HepG2 (cell line): ENCODE data around the gene HS3ST5. TPM values are rescaled to one million over a fixed set of nuclear protein-coding genes. Genes with fewer than 3 reads are reported as not detected.
A peak's percentile ranks its signal among the peaks of the same experiment; 100 is the strongest.

ENCODE experiments used
- ARNT2 ChIP-seq: sonication (generic); formaldehyde crosslinking; IDR thresholded peaks from 2 replicates; pipeline ENCODE4 v1.8.0; 2022; ENCODE audit warnings: mild to moderate bottlenecking, low read depth, missing genetic modification reagents, moderate library complexity
- HNRNPL ChIP-seq: fragments of 200-400 bp; formaldehyde crosslinking; IDR thresholded peaks from 2 replicates; pipeline ENCODE4 v1.6.1; 2017; ENCODE audit warnings: mild to moderate bottlenecking, low read depth, low read length
- MIXL1 ChIP-seq: IDR thresholded peaks from 2 replicates; pipeline ENCODE4 v1.6.1; 2016
- SMAD1 ChIP-seq: sonication (generic); formaldehyde crosslinking; IDR thresholded peaks from 2 replicates; pipeline ENCODE4 v1.4.0; 2020; ENCODE audit warnings: missing genetic modification reagents, low read depth, mild to moderate bottlenecking, borderline replicate concordance
- ZNF296 ChIP-seq: sonication (generic); formaldehyde crosslinking; conservative IDR thresholded peaks from 2 replicates; pipeline ENCODE4 v1.5.0; 2020; ENCODE audit warnings: mild to moderate bottlenecking, missing genetic modification reagents
- ZSCAN31 ChIP-seq: sonication (generic); formaldehyde crosslinking; IDR thresholded peaks from 2 replicates; pipeline ENCODE4 v1.5.0; 2020; ENCODE audit warnings: low read depth, mild to moderate bottlenecking, missing genetic modification reagents
- polyA plus RNA-seq, 8 experiments: library from polyadenylated mRNA; depleted of rRNA in 3 of 8; stranded (reverse) in 7 of 8; unstranded in 1 of 8; fragments of >200 nt; fragmentation: Illumina TruSeq in 4 of 8; extraction: Trizol in 4 of 8; gene quantifications; 2 replicates each; pipeline versions ENCODE4 v1.2.1 to v1.2.3, GENCODE V29; 2011 to 2016; ENCODE audit warnings: low read depth in 4 of 8, missing spikeins in 1 of 8, mixed read lengths in 1 of 8; ENCODE audit not compliant: insufficient read depth in 1 of 8
- total RNA-seq, 5 experiments: library from RNA; depleted of rRNA; stranded (reverse); fragments of >200 nt; fragmentation: Illumina TruSeq; extraction: Trizol; gene quantifications; 2 replicates each; pipeline ENCODE4 v1.2.3, GENCODE V29; 2016; ENCODE audit warnings: low read depth in 1 of 5
- TF ChIP-seq, protein P1 (sequence below): sonication (generic); formaldehyde crosslinking; IDR thresholded peaks from 2 replicates; pipeline ENCODE4 v1.9.0; 2022; ENCODE audit warnings: missing genetic modification reagents, mild to moderate bottlenecking, borderline replicate concordance
- TF ChIP-seq, protein P2 (sequence below): sonication (generic); formaldehyde crosslinking; IDR thresholded peaks from 2 replicates; pipeline ENCODE4 v1.5.0; 2020; ENCODE audit warnings: mild to moderate bottlenecking, missing genetic modification reagents, borderline replicate concordance
- TF ChIP-seq, protein P3 (sequence below): sonication (generic); formaldehyde crosslinking; IDR thresholded peaks from 2 replicates; pipeline ENCODE4 v1.8.0; 2022; ENCODE audit warnings: mild to moderate bottlenecking, missing genetic modification reagents; ENCODE audit not compliant: insufficient replicate concordance
- TF ChIP-seq, protein P4 (sequence below): sonication (generic); formaldehyde crosslinking; IDR thresholded peaks from 2 replicates; pipeline ENCODE4 v1.4.0; 2020; ENCODE audit warnings: missing genetic modification reagents, borderline replicate concordance

The HS3ST5 gene
- total and polyA plus RNA-seq, 2 of the 13 experiments (the other 11 are each of a cell fraction or from before 2014, with no cell fraction given), result 1.1 to 1.6 TPM

DNA sequence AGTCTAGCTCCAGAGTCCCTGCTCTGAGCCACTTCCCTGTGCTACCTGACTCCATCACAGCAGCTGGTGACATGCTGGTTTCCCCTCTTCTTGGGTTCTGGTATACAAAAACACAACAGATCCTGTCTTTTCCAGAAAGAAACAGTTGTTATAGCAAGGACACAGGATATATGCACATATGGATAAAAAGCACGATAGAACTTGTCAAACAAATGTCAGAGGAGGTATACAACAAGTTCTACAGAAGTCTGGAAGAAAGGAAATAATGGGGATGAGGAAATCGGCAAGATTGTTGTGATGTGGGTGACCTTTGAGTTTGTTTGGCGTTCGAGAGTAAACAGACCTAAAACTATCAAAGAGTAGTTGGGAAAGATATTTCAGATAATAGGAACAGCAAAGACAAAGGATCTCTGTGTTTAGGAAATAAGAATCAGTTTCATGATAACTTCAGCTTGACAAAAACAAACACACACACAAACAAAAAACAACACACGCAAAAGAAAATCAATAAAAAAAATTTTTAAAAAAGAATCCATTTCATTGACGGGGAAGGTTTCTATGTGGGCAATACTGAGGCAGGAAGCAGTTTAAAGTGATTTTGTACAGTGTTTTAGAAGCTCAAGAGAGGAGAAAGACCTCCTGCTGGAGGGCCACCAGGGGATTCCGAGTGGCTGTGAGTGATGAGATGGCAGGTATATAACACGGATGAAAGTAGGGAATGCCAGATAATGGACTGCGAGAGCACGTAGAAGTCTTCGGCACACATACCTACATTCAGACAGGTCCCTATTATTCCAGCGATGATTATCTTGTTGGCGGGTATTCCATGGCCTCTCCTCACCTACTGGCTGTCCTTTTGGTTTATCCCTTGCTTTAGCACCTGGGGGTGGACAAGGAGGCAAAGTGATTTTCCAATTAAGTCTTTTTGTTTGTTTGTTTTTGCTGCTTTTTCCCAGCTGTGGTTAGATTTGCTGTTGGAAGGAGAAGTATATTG is 174.9 kb downstream of the HS3ST5 start (continued):
- TF ChIP-seq, protein P1, sequence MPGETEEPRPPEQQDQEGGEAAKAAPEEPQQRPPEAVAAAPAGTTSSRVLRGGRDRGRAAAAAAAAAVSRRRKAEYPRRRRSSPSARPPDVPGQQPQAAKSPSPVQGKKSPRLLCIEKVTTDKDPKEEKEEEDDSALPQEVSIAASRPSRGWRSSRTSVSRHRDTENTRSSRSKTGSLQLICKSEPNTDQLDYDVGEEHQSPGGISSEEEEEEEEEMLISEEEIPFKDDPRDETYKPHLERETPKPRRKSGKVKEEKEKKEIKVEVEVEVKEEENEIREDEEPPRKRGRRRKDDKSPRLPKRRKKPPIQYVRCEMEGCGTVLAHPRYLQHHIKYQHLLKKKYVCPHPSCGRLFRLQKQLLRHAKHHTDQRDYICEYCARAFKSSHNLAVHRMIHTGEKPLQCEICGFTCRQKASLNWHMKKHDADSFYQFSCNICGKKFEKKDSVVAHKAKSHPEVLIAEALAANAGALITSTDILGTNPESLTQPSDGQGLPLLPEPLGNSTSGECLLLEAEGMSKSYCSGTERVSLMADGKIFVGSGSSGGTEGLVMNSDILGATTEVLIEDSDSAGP, result no peak
- TF ChIP-seq SMAD1 (CRISPR knock-in tag) (no peak), MIXL1 (CRISPR knock-in tag) (peak; percentile 91; the same call in 1 of the 2 replicates), HNRNPL (no peak), ZNF296 (no peak), ZSCAN31 (CRISPR knock-in tag) (no peak), ARNT2 (CRISPR knock-in tag) (peak; percentile 19; the same call in 1 of the 2 replicates)
- TF ChIP-seq, protein P2, sequence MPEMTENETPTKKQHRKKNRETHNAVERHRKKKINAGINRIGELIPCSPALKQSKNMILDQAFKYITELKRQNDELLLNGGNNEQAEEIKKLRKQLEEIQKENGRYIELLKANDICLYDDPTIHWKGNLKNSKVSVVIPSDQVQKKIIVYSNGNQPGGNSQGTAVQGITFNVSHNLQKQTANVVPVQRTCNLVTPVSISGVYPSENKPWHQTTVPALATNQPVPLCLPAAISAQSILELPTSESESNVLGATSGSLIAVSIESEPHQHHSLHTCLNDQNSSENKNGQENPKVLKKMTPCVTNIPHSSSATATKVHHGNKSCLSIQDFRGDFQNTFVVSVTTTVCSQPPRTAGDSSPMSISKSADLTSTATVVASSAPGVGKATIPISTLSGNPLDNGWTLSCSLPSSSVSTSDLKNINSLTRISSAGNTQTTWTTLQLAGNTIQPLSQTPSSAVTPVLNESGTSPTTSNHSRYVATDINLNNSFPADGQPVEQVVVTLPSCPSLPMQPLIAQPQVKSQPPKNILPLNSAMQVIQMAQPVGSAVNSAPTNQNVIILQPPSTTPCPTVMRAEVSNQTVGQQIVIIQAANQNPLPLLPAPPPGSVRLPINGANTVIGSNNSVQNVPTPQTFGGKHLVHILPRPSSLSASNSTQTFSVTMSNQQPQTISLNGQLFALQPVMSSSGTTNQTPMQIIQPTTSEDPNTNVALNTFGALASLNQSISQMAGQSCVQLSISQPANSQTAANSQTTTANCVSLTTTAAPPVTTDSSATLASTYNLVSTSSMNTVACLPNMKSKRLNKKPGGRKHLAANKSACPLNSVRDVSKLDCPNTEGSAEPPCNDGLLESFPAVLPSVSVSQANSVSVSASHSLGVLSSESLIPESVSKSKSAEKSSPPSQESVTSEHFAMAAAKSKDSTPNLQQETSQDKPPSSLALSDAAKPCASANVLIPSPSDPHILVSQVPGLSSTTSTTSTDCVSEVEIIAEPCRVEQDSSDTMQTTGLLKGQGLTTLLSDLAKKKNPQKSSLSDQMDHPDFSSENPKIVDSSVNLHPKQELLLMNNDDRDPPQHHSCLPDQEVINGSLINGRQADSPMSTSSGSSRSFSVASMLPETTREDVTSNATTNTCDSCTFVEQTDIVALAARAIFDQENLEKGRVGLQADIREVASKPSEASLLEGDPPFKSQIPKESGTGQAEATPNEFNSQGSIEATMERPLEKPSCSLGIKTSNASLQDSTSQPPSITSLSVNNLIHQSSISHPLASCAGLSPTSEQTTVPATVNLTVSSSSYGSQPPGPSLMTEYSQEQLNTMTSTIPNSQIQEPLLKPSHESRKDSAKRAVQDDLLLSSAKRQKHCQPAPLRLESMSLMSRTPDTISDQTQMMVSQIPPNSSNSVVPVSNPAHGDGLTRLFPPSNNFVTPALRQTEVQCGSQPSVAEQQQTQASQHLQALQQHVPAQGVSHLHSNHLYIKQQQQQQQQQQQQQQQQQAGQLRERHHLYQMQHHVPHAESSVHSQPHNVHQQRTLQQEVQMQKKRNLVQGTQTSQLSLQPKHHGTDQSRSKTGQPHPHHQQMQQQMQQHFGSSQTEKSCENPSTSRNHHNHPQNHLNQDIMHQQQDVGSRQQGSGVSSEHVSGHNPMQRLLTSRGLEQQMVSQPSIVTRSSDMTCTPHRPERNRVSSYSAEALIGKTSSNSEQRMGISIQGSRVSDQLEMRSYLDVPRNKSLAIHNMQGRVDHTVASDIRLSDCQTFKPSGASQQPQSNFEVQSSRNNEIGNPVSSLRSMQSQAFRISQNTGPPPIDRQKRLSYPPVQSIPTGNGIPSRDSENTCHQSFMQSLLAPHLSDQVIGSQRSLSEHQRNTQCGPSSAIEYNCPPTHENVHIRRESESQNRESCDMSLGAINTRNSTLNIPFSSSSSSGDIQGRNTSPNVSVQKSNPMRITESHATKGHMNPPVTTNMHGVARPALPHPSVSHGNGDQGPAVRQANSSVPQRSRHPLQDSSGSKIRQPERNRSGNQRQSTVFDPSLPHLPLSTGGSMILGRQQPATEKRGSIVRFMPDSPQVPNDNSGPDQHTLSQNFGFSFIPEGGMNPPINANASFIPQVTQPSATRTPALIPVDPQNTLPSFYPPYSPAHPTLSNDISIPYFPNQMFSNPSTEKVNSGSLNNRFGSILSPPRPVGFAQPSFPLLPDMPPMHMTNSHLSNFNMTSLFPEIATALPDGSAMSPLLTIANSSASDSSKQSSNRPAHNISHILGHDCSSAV (CRISPR knock-in tag), result no peak
- TF ChIP-seq, protein P3, sequence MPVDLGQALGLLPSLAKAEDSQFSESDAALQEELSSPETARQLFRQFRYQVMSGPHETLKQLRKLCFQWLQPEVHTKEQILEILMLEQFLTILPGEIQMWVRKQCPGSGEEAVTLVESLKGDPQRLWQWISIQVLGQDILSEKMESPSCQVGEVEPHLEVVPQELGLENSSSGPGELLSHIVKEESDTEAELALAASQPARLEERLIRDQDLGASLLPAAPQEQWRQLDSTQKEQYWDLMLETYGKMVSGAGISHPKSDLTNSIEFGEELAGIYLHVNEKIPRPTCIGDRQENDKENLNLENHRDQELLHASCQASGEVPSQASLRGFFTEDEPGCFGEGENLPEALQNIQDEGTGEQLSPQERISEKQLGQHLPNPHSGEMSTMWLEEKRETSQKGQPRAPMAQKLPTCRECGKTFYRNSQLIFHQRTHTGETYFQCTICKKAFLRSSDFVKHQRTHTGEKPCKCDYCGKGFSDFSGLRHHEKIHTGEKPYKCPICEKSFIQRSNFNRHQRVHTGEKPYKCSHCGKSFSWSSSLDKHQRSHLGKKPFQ (CRISPR knock-in tag), result no peak
- TF ChIP-seq, protein P4, sequence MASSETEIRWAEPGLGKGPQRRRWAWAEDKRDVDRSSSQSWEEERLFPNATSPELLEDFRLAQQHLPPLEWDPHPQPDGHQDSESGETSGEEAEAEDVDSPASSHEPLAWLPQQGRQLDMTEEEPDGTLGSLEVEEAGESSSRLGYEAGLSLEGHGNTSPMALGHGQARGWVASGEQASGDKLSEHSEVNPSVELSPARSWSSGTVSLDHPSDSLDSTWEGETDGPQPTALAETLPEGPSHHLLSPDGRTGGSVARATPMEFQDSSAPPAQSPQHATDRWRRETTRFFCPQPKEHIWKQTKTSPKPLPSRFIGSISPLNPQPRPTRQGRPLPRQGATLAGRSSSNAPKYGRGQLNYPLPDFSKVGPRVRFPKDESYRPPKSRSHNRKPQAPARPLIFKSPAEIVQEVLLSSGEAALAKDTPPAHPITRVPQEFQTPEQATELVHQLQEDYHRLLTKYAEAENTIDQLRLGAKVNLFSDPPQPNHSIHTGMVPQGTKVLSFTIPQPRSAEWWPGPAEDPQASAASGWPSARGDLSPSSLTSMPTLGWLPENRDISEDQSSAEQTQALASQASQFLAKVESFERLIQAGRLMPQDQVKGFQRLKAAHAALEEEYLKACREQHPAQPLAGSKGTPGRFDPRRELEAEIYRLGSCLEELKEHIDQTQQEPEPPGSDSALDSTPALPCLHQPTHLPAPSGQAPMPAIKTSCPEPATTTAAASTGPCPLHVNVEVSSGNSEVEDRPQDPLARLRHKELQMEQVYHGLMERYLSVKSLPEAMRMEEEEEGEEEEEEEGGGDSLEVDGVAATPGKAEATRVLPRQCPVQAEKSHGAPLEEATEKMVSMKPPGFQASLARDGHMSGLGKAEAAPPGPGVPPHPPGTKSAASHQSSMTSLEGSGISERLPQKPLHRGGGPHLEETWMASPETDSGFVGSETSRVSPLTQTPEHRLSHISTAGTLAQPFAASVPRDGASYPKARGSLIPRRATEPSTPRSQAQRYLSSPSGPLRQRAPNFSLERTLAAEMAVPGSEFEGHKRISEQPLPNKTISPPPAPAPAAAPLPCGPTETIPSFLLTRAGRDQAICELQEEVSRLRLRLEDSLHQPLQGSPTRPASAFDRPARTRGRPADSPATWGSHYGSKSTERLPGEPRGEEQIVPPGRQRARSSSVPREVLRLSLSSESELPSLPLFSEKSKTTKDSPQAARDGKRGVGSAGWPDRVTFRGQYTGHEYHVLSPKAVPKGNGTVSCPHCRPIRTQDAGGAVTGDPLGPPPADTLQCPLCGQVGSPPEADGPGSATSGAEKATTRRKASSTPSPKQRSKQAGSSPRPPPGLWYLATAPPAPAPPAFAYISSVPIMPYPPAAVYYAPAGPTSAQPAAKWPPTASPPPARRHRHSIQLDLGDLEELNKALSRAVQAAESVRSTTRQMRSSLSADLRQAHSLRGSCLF (CRISPR knock-in tag), result no peak
